Hematopoietic multipotent progenitor cell treated with erythropoietin and hydrocortisone succinate and interleukin-3 and kit ligand, for 17 days (in vitro differentiated cells): Measurements from ENCODE around the gene ANXA8L1.
"Not testable (repeated sequence)": the region's sequence is repeated elsewhere in the genome, so short reads cannot be mapped to it uniquely, and the experiment has no call there.

Experiments
- DNase-seq: peaks from one replicate; pipeline ENCODE4 v3.0.0-alpha.2; 2015; ENCODE audit warnings: low spot score

The ANXA8L1 gene

GRCh38 chr10:46375406-46375805 lies at the start of gene ANXA8L1:
TSS of gene ANXA8L1 (plus strand) at chr10:46375776. CDS start at chr10:46375852, 76 bp downstream.
- not testable (repeated sequence) for DNase-seq

- no peak for DNase-seq
Measured at GRCh38 chr10:46326066-46326465, 49.5 kb upstream of the ANXA8L1 start.

- no peak for DNase-seq
Measured at GRCh38 chr10:46326971-46327370, 48.6 kb upstream of the ANXA8L1 start.

- DNase-seq: no peak
Measured at GRCh38 chr10:46327685-46328084, 47.9 kb upstream of the ANXA8L1 start.

GRCh38 chr10:46328853-46329689 lies 46.5 kb upstream of the ANXA8L1 start:
- no peak for DNase-seq

- no peak for DNase-seq
Measured at GRCh38 chr10:46329690-46330016, 45.9 kb upstream of the ANXA8L1 start.

- no peak for DNase-seq
Measured at GRCh38 chr10:46330894-46331293, 44.7 kb upstream of the ANXA8L1 start.

GRCh38 chr10:46365484-46365883 lies 10.1 kb upstream of the ANXA8L1 start:
- DNase-seq: not testable (repeated sequence)

GRCh38 chr10:46367209-46367608 lies 8.4 kb upstream of the ANXA8L1 start:
- not testable (repeated sequence) for DNase-seq

- DNase-seq: not testable (repeated sequence)
Measured at GRCh38 chr10:46367666-46368240, 7.8 kb upstream of the ANXA8L1 start.

- DNase-seq: not testable (repeated sequence)
Measured at GRCh38 chr10:46368956-46369355, 6.6 kb upstream of the ANXA8L1 start.

GRCh38 chr10:46374410-46374809 lies 1.2 kb upstream of the ANXA8L1 start:
- DNase-seq: not testable (repeated sequence)

- not testable (repeated sequence) for DNase-seq
Measured at GRCh38 chr10:46377022-46377421, 1.4 kb downstream of the ANXA8L1 start.

- not testable (repeated sequence) for DNase-seq
Measured at GRCh38 chr10:46377651-46378050, 2.1 kb downstream of the ANXA8L1 start.

GRCh38 chr10:46378108-46378507 lies 2.5 kb downstream of the ANXA8L1 start:
- DNase-seq: not testable (repeated sequence)

GRCh38 chr10:46379233-46379848 lies 3.8 kb downstream of the ANXA8L1 start:
- DNase-seq: not testable (repeated sequence)

GRCh38 chr10:46385858-46386257 lies 10.3 kb downstream of the ANXA8L1 start:
- not testable (repeated sequence) for DNase-seq

GRCh38 chr10:46386694-46387093 lies 11.1 kb downstream of the ANXA8L1 start:
- DNase-seq: not testable (repeated sequence)

GRCh38 chr10:46387309-46387902 lies 11.8 kb downstream of the ANXA8L1 start:
- not testable (repeated sequence) for DNase-seq

GRCh38 chr10:46391422-46391821 lies 15.8 kb downstream of the ANXA8L1 start:
- DNase-seq: not testable (repeated sequence)

- not testable (repeated sequence) for DNase-seq
Measured at GRCh38 chr10:46396441-46397279, 21.1 kb downstream of the ANXA8L1 start.

- DNase-seq: not testable (repeated sequence)
Measured at GRCh38 chr10:46397767-46398166, 22.2 kb downstream of the ANXA8L1 start.
